ENCODE results near the gene SPN. TPM values are rescaled to one million over a fixed set of nuclear protein-coding genes. Genes with fewer than 3 reads are reported as not detected.
A peak's percentile ranks its signal among the peaks of the same experiment; 100 is the strongest.

Gene SPN
- total RNA-seq, 1 donor from 2014 or later: 1.5 TPM

DNA sequence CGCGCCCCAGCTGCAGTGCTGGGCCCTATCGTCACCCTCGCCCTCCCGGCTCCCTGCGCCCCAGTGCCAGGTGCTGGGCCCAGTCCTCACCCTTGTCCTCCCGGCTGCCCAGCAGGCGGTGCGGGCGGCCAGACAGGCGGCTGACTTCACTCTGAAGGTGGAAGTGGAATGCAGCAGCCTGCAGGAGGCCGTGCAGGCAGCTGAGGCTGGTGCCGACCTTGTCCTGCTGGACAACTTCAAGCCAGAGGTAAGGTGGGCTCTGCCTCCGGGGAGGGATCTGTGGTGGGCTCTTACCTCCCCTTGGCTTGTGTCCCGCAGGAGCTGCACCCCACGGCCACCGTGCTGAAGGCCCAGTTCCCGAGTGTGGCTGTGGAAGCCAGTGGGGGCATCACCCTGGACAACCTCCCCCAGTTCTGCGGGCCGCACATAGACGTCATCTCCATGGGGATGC lies 33.9 kb downstream of the SPN start:
- Mint-ChIP-seq H3K27me3 (ENCODE audit: unreplicated experiment) (peaks cover 11% of the 10 kb centered on the region), H3K4me3 (ENCODE audit: unreplicated experiment) (peak overlapping the region; percentile 51), H3K27ac (ENCODE audit: unreplicated experiment) (no peak overlapping the region), H3K36me3 (ENCODE audit: low read depth, unreplicated experiment) (peaks cover 16% of the 10 kb centered on the region), H3K9me3 (ENCODE audit: unreplicated experiment) (peaks cover 7% of the 10 kb centered on the region), H3K4me1 (ENCODE audit: unreplicated experiment) (no peaks in the 10 kb centered on the region)
- DNase-seq (ENCODE audit: low spot score): no peak
- TF ChIP-seq, protein P1, sequence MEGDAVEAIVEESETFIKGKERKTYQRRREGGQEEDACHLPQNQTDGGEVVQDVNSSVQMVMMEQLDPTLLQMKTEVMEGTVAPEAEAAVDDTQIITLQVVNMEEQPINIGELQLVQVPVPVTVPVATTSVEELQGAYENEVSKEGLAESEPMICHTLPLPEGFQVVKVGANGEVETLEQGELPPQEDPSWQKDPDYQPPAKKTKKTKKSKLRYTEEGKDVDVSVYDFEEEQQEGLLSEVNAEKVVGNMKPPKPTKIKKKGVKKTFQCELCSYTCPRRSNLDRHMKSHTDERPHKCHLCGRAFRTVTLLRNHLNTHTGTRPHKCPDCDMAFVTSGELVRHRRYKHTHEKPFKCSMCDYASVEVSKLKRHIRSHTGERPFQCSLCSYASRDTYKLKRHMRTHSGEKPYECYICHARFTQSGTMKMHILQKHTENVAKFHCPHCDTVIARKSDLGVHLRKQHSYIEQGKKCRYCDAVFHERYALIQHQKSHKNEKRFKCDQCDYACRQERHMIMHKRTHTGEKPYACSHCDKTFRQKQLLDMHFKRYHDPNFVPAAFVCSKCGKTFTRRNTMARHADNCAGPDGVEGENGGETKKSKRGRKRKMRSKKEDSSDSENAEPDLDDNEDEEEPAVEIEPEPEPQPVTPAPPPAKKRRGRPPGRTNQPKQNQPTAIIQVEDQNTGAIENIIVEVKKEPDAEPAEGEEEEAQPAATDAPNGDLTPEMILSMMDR (IDR thresholded peaks at IDR 0.05; ENCODE audit: unreplicated experiment): no peak

DNA sequence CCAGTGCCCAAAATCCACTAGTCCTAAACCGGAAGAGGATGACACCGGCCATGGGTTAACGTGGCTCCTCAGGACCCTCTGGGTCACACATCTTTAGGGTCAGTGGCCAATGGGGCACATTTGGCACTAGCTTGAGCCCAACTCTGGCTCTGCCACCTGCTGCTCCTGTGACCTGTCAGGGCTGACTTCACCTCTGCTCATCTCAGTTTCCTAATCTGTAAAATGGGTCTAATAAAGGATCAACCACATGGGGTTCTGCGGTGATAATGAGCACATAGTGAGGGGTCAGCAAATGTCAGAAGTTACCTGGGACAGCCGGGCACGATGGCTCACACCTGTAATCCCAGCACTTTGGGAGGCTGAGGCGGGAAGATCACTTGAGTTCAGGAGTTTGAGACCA lies 34.3 kb downstream of the SPN start:
- Mint-ChIP-seq H3K27me3 (ENCODE audit: unreplicated experiment) (peaks cover 11% of the 10 kb centered on the region), H3K4me1 (ENCODE audit: unreplicated experiment) (peaks cover 2% of the 10 kb centered on the region), H3K4me3 (ENCODE audit: unreplicated experiment) (peak overlapping the region; percentile 51), H3K27ac (ENCODE audit: unreplicated experiment) (no peak overlapping the region), H3K36me3 (ENCODE audit: low read depth, unreplicated experiment) (peaks cover 16% of the 10 kb centered on the region), H3K9me3 (ENCODE audit: unreplicated experiment) (peaks cover 7% of the 10 kb centered on the region)
- TF ChIP-seq, protein P1 (IDR thresholded peaks at IDR 0.05; ENCODE audit: unreplicated experiment): no peak
- no peak for DNase-seq (ENCODE audit: low spot score)

DNA sequence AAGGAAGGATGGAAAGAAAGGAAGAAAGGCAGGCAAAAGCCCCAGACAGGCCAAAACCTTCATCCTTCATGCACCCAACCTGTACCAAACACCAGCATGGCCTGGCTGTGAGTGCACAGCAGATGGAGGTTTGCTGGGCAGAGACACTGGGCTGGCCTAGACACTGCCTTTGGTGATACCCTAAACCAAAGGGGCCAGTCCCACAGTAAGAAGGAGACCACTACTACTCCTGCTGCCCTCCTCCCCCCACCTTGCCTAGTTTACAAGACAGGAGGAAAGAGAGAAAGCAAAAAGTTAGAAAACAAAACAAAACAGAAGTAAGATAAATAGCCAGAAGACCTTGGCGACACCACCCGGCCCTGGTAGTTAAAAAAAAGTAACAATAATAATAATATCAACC lies 35.0 kb downstream of the SPN start:
- Mint-ChIP-seq H3K4me3 (ENCODE audit: unreplicated experiment) (peak overlapping the region; percentile 34), H3K9me3 (ENCODE audit: unreplicated experiment) (peaks cover 7% of the 10 kb centered on the region), H3K27ac (ENCODE audit: unreplicated experiment) (no peak overlapping the region), H3K36me3 (ENCODE audit: low read depth, unreplicated experiment) (peaks cover 16% of the 10 kb centered on the region), H3K4me1 (ENCODE audit: unreplicated experiment) (peaks cover 3% of the 10 kb centered on the region), H3K27me3 (ENCODE audit: unreplicated experiment) (peaks cover 11% of the 10 kb centered on the region)
- TF ChIP-seq, protein P1 (IDR thresholded peaks at IDR 0.05; ENCODE audit: unreplicated experiment): no peak
- no peak for DNase-seq (ENCODE audit: low spot score)

DNA sequence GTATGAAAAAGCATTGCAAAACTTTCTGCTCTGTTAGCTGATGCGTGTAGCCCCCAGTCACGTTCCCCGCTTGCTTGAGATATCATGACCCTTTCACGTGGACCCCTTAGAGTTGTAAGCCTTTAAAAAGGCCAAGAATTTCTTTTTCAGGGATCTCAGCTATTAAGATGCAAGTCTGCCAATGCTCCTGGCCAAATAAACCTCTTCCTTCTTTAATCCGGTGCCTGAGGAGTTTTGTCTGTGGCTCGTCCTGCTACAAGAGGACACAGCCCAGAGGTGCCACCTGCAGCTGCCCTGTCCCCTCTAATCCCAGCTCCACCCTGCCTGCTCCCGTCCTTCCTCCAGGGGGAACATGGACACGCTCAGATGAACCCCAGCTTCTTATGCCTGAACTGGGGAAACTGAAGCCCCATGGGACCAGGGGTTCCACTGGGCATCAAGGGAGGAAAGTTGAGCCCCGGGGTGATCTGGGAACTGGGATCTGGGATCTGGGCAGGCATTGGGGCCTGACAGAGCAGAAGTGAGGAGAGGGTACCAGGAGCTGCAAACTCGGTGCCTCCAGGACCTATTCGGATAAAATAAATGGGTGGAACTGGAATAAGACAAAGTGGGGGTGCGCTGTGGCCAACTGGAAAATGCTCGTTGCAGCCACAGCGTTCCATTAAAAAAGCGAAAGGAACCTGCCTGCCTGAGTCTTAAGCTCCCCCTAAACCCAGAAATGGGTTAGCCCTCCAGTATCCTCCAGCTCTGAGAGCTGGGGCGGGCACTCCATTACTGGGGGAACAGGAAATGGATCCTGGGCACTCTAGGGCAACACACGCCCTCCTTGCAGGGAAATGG lies 35.7 kb downstream of the SPN start:
- Mint-ChIP-seq H3K27ac (ENCODE audit: unreplicated experiment) (no peak overlapping the region), H3K9me3 (ENCODE audit: unreplicated experiment) (peaks cover 7% of the 10 kb centered on the region), H3K27me3 (ENCODE audit: unreplicated experiment) (peaks cover 11% of the 10 kb centered on the region), H3K36me3 (ENCODE audit: low read depth, unreplicated experiment) (peaks cover 16% of the 10 kb centered on the region), H3K4me3 (ENCODE audit: unreplicated experiment) (peak overlapping the region; percentile 34), H3K4me1 (ENCODE audit: unreplicated experiment) (peaks cover 3% of the 10 kb centered on the region)
- TF ChIP-seq, protein P1 (IDR thresholded peaks at IDR 0.05; ENCODE audit: unreplicated experiment): no peak
- DNase-seq (ENCODE audit: low spot score): no peak

All from endothelial cell (in vitro differentiated cells).